Duodenal mucosa (tissue), 2 donors: ENCODE data around the gene PPP2R2B.

Experiments
- H3K27ac ChIP-seq: one replicate; pipeline ENCODE4 v1.7.0; 2013; ENCODE audit warnings: low read depth, low read length
- H3K27me3 ChIP-seq, 2 donors: one replicate each; pipeline ENCODE4 v1.7.0; 2013; ENCODE audit warnings: low read length in 2 of 2, control low read depth in 1 of 2; ENCODE audit not compliant: insufficient read depth in 2 of 2, control insufficient read depth in 1 of 2
- H3K36me3 ChIP-seq, 2 donors: one replicate each; pipeline ENCODE4 v1.7.0; 2013; ENCODE audit warnings: low read length in 2 of 2, control low read depth in 1 of 2; ENCODE audit not compliant: insufficient read depth in 2 of 2, control insufficient read depth in 1 of 2
- H3K4me1 ChIP-seq, 2 donors: one replicate each; pipeline ENCODE4 v1.7.0; 2013; ENCODE audit warnings: low read length in 2 of 2, control low read depth in 1 of 2; ENCODE audit not compliant: insufficient read depth in 2 of 2, control insufficient read depth in 1 of 2
- H3K4me3 ChIP-seq, 2 donors: one replicate each; pipeline ENCODE4 v1.7.0; 2013; ENCODE audit warnings: low read length in 2 of 2, low read depth in 1 of 2
- H3K9ac ChIP-seq, 2 donors: one replicate each; pipeline ENCODE4 v1.7.0; 2013; ENCODE audit warnings: low read length in 2 of 2, low read depth in 1 of 2
- H3K9me3 ChIP-seq, 2 donors: one replicate each; pipeline ENCODE4 v1.7.0; 2013; ENCODE audit warnings: low read length in 2 of 2, control low read depth in 1 of 2; ENCODE audit not compliant: control insufficient read depth in 1 of 2

Gene PPP2R2B

DNA sequence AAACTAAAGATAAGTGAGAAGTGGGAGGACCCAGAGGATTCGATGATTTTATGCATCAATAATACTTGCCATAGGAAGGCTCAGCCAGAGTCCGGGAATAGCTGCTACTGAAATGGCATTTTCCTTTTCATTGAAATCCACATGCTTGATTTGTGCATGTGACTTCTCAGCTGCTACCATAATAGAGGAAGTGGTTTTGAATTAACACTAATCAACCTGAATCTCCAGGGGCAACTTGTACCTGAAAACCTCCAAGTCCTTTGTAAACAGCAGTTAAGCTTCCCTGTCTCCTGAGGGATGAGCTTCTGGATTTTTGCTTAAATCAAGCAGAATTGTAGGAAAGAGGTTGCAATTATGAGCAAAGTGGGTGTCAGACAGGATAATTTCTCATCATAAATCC lies 124.9 kb downstream of the PPP2R2B start:
- Histone ChIP-seq H3K9ac (no peak overlapping the region), H3K27ac (no peak overlapping the region)

DNA sequence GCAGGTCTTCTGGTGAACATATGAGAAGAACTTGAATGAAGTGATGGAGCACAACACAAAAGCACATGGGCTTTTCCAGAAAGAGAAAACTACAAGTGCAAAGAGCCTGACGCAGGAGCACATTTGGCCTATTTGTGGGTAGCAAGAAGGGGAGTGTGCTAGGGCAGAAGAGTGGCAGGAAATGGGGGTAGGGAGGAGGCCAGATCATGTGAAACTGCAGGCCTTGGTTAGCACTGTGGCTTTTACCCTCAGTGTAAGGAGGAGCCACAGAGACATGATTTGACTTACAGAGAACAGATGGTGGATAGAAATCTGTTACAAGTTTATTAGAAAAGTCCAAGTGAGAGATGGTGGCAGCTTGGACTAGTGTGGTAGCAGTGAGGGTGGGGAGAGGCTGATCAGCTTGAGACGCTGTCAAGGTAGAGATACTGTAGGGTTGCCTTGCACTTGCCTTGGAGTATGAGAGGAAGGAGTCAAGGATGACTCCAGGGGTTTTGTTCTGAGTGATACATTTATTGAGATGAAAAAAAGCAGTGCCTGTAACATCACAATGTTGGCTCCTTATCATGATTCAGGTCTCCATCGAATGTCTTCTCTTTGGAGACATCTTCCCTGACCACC lies 126.7 kb downstream of the PPP2R2B start:
- no peaks in the 10 kb centered on the region for H3K27me3 ChIP-seq
- peaks cover 0 to 3% of the 10 kb centered on the region in 2 donors for H3K4me1 ChIP-seq
- no peak overlapping the region for H3K27ac ChIP-seq
- no peak overlapping the region for H3K9ac ChIP-seq
- no peak overlapping the region for H3K4me3 ChIP-seq
- peaks cover 0 to 5% of the 10 kb centered on the region in 2 donors for H3K9me3 ChIP-seq
- H3K36me3 ChIP-seq = no peaks in the 10 kb centered on the region

More for the DNA sequence above, 124.9 kb downstream of the PPP2R2B start:
- H3K36me3 ChIP-seq = no peaks in the 10 kb centered on the region
- H3K9me3 ChIP-seq = peaks cover 0 to under 1% of the 10 kb centered on the region in 2 donors
- H3K4me1 ChIP-seq = peaks cover 0 to 3% of the 10 kb centered on the region in 2 donors
- no peaks in the 10 kb centered on the region for H3K27me3 ChIP-seq
- H3K4me3 ChIP-seq = no peak overlapping the region

DNA sequence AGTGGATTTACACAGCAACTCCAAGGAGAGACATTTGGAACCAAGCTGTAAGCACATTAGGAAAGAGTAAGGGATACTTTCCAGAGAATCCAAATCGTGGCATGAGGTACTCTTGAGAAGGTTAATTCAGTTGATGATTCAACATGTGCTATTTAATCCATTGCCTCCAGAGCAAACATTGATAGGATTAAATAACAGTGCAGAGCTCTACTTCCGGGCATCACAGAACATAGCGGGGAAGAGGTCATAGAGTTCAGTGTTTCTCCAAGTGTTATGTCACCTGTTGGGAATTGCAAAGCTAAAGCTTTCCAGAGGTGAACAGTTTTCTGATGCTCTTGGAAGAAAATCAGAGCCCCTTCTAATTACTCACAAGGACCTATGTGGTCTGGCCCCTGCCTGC lies 127.5 kb downstream of the PPP2R2B start:
- Histone ChIP-seq H3K36me3 (no peaks in the 10 kb centered on the region), H3K9ac (no peak overlapping the region), H3K9me3 (peaks cover 0 to 5% of the 10 kb centered on the region in 2 donors), H3K4me3 (no peak overlapping the region), H3K27ac (no peak overlapping the region), H3K4me1 (peaks cover 0 to 3% of the 10 kb centered on the region in 2 donors), H3K27me3 (no peaks in the 10 kb centered on the region)

DNA sequence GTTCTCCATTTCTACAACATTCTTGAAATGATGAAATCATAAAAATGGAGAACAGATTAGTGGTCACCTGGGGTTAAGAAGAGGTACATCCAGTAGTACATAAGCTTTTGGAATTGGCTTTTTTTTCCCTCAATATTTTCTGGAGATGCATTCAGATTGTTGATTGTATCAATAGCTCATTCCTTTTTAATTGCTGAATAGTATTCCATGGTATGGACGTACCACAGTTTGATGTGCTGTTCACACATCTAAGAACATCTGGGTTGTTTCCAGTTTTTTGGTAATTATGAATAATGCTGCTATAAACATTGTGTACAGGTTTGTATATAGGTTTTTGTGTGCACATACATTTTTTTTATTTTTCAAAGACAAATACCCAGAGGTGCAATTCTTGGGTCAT lies 130.0 kb downstream of the PPP2R2B start:
- H3K9me3 ChIP-seq = peaks cover 0 to 5% of the 10 kb centered on the region in 2 donors
- H3K27me3 ChIP-seq = no peaks in the 10 kb centered on the region
- H3K4me3 ChIP-seq = no peak overlapping the region
- no peaks in the 10 kb centered on the region for H3K36me3 ChIP-seq
- H3K27ac ChIP-seq = no peak overlapping the region
- H3K4me1 ChIP-seq = peaks cover 0 to 3% of the 10 kb centered on the region in 2 donors
- H3K9ac ChIP-seq = no peak overlapping the region

DNA sequence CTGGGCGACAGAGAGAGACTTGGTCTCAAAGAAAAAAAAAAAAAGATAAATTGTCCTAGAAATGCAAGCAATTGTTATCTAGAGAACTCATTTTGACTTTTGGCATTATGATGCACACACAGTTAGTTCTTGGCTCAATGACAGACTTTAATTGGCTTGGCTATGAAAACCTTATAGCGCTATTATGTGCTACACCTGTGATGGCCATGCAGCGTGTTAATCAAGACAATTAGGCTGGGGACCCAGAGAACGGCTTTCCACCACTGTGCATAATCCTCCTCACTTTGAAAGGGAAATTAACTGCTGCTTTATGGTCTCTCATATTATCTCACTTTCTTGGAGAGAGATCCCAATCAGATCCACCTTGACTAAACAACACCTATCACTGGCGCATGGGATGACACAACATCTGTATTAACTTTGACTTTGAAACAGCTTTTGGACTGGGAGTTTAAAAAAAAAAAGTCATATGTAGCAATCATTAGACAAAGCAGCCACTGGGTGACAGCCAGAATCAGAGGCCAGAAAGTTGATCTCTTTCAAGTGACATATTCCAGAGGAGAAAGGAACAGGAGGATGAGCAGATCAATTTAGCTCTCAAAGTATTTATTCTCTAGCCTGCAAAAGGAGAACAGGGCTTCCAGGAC lies 132.5 kb downstream of the PPP2R2B start:
- no peak overlapping the region for H3K27ac ChIP-seq
- peaks cover 0 to 3% of the 10 kb centered on the region in 2 donors for H3K4me1 ChIP-seq
- peaks cover 0 to 5% of the 10 kb centered on the region in 2 donors for H3K9me3 ChIP-seq
- no peaks in the 10 kb centered on the region for H3K36me3 ChIP-seq
- no peak overlapping the region for H3K4me3 ChIP-seq
- H3K9ac ChIP-seq = no peak overlapping the region
- no peaks in the 10 kb centered on the region for H3K27me3 ChIP-seq

DNA sequence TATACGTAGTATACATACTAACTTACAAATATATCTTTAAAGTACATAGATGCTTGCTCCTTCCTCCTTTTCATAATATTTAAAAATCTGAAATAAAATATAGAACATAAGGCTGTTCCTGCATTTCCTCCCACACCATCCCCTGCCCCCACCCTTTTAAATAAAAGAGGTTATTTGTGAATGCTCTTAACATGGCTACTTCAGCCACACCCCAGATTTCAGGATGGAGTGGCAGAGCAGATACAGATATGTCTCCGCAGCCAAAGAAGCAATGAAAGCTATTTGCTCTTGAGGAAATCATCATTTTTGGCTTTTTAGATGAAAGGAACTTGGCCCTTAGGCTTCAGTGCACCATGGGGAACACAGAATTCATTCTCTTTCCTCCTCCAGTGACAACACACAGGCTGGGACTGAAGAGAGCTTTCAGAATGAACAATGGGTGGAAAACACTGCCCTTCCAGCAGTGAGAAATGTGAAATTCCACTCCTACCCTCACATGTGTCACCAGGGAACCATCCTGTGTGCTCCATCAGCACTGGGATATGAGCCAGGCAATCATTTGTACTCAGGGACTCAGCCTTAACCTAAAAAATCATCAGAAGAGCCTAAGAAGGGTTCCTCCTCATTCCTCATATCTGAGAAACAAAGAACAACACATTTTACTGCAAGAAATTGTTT lies 134.3 kb downstream of the PPP2R2B start:
- H3K4me1 ChIP-seq = no peaks in the 10 kb centered on the region
- H3K9ac ChIP-seq = no peak overlapping the region
- H3K36me3 ChIP-seq = no peaks in the 10 kb centered on the region
- no peak overlapping the region for H3K27ac ChIP-seq
- peaks cover 0 to 5% of the 10 kb centered on the region in 2 donors for H3K9me3 ChIP-seq
- no peak overlapping the region for H3K4me3 ChIP-seq
- H3K27me3 ChIP-seq = no peaks in the 10 kb centered on the region

DNA sequence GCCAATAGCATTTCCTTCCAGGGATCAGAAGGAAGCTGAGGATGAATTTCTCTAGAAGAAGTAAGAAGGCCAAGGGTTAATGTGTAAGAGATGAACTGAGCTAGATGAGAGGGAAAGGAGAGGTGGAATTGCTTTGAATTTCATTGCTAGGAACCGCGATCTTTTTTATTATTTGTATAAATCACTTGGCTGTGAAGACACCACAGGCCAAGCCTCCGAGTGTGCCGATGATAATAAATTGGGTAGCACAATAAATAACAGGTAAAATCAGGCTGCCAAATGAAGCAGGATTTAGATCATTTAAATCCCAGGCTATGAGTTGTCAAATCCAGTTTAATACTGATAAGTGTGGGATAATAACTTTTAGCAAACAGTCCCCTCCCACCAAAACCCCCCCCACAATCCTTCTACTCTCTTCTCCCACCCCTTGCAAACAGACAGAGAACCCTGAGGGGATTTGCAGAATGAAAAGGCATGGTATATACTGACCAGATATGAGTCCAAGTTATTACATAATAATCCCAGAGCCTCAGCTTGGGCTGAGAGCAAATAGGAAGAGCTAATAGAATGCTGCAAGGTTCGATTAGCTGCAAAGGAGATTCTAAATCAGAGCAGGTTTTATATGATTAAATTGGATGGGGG lies 143.5 kb downstream of the PPP2R2B start:
- no peak overlapping the region for H3K9ac ChIP-seq
- no peak overlapping the region for H3K4me3 ChIP-seq
- H3K27ac ChIP-seq = no peak overlapping the region
- H3K9me3 ChIP-seq = no peaks in the 10 kb centered on the region
- H3K36me3 ChIP-seq = no peaks in the 10 kb centered on the region
- no peaks in the 10 kb centered on the region for H3K27me3 ChIP-seq
- H3K4me1 ChIP-seq = no peaks in the 10 kb centered on the region

DNA sequence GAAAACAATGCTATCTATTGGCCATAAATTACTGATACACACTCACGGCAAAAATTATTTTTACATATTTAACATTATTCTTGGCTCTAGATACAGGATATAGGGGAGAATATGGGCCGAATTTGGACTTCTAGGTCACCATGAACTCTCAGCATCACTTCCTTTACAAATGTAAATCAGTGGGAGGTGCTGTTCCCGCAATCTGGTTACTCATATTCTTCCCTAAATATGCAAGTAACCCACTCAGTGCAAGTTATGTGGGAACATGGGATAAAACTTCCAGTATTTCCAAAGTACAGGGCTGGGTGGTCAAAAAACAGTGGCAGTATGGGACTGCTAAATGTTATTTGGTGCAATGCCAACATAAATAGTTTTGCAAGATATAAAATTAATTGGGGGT lies 145.6 kb downstream of the PPP2R2B start:
- no peaks in the 10 kb centered on the region for H3K27me3 ChIP-seq
- H3K36me3 ChIP-seq = no peaks in the 10 kb centered on the region
- H3K4me3 ChIP-seq = no peak overlapping the region
- H3K4me1 ChIP-seq = no peaks in the 10 kb centered on the region
- no peak overlapping the region for H3K9ac ChIP-seq
- H3K9me3 ChIP-seq = peaks cover 0 to 10% of the 10 kb centered on the region in 2 donors
- H3K27ac ChIP-seq = no peak overlapping the region

DNA sequence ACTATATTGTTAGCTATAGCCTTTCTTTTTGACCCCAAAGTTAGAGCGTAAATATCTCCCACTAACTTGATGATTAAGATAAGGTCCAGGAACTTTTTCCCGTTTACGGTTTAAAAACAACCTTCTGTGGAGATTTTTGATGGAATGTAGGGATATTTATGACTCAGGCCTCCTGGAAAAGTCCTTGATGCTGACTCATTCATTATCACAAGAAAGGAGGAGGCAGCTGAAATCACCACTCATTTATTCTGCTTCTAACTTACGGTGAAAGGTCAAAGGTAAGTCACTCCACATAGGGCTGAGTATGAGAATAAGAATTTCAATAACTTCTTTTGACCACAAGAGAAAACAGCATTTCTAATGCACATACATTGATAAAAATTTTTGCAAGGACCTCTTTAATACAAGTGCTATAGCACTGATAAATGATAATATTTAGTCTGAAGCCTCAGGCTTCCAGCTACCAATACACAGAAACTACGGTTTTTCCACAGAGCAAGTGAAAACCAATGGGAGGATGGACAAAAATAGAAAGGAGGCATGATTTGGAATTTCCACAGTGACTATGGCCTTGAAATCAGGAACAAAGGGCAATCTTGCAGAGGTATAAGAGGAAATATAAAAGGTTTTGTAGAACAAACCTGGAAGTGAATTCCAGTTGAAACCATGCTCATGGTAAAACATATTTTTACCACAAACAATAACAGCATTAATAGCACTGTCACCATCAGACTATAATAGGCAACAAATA lies 146.5 kb downstream of the PPP2R2B start:
- Histone ChIP-seq H3K4me1 (no peaks in the 10 kb centered on the region), H3K36me3 (no peaks in the 10 kb centered on the region), H3K9me3 (peaks cover 0 to 10% of the 10 kb centered on the region in 2 donors), H3K27me3 (no peaks in the 10 kb centered on the region), H3K4me3 (no peak overlapping the region), H3K27ac (no peak overlapping the region), H3K9ac (no peak overlapping the region)
